Ovary (tissue), 3 donors: ENCODE results near the gene CDKL5.

Experiments used
- EP300 ChIP-seq: sonication (generic); formaldehyde crosslinking; IDR thresholded peaks from one replicate; pipeline ENCODE4 v1.6.1; 2017; ENCODE audit warnings: antibody characterized with exemption
- POLR2A ChIP-seq: fragments of 450-650 bp; IDR thresholded peaks from one replicate; pipeline ENCODE4 v1.6.1; 2017; ENCODE audit warnings: antibody characterized with exemption, mild to moderate bottlenecking, moderate library complexity
- TF ChIP-seq, protein P1 (sequence below), 3 donors: fragments of 450-650 bp in 2 of 3; fragments of 200-600 bp in 1 of 3; IDR thresholded peaks; one replicate each; pipeline versions ENCODE4 v1.5.1 to v1.8.0; 2016 to 2022; ENCODE audit warnings: antibody characterized with exemption in 3 of 3, mild to moderate bottlenecking in 1 of 3
- donor health status: DM: no; HTN: no; CAD: no.

DNA sequence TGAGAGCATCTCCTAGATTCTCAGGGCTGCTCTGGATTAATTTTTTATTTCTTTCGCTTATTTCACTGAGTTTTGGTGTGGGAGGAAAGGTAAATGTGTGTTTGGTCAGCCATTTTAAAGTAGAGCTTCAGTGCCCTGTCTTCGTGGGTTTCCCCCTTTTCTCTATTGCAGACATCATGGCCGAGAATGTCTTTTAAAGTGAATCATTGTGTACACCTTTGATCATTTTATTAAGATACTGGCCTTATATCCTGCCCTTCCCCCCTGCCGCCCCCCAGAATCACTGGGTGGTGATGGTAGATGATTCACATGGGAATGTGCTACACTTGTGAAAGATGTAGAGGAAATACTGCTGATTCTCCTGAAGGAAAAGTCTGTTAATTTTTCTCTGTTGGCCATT is 23.8 kb downstream of the CDKL5 start:
- TF ChIP-seq POLR2A (no peak), EP300 (no peak)
- TF ChIP-seq, protein P1, sequence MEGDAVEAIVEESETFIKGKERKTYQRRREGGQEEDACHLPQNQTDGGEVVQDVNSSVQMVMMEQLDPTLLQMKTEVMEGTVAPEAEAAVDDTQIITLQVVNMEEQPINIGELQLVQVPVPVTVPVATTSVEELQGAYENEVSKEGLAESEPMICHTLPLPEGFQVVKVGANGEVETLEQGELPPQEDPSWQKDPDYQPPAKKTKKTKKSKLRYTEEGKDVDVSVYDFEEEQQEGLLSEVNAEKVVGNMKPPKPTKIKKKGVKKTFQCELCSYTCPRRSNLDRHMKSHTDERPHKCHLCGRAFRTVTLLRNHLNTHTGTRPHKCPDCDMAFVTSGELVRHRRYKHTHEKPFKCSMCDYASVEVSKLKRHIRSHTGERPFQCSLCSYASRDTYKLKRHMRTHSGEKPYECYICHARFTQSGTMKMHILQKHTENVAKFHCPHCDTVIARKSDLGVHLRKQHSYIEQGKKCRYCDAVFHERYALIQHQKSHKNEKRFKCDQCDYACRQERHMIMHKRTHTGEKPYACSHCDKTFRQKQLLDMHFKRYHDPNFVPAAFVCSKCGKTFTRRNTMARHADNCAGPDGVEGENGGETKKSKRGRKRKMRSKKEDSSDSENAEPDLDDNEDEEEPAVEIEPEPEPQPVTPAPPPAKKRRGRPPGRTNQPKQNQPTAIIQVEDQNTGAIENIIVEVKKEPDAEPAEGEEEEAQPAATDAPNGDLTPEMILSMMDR (IDR thresholded peaks at IDR 0.05): no peak
